Small intestine (tissue), 7 donors: Measurements from ENCODE around the gene SH3RF3. TPM values are rescaled to one million over a fixed set of nuclear protein-coding genes. Genes with fewer than 3 reads are reported as not detected.
A peak's percentile ranks its signal among the peaks of the same experiment; 100 is the strongest.
"Not testable (repeated sequence)": the region's sequence is repeated elsewhere in the genome, so short reads cannot be mapped to it uniquely, and the experiment has no call there.

Source experiments
- DNase-seq, 2 donors: peaks; one replicate each; pipeline versions ENCODE4 v3.0.0 to v3.0.0-alpha.2; 2013
- FAIRE-seq: peaks from 2 replicates; lab custom pipeline; 2012; peaks lifted over from hg19 to GRCh38; lab: Jason Lieb, UNC
- H3K27ac ChIP-seq, 3 donors: one replicate each; pipeline ENCODE4 v1.5.1; 2013; ENCODE audit warnings: low read length in 2 of 3, mild to moderate bottlenecking in 2 of 3, control low read depth in 1 of 3, inconsistent platforms in 1 of 3, low read depth in 1 of 3, moderate library complexity in 1 of 3
- H3K27me3 ChIP-seq, 3 donors: one replicate each; pipeline ENCODE4 v1.6.1; 2013; ENCODE audit warnings: low read length in 3 of 3, inconsistent platforms in 1 of 3; ENCODE audit not compliant: control insufficient read depth in 3 of 3, insufficient read depth in 3 of 3
- H3K36me3 ChIP-seq, 3 donors: one replicate each; pipeline ENCODE4 v1.6.1; 2013; ENCODE audit warnings: low read length in 3 of 3, inconsistent platforms in 1 of 3, low read depth in 1 of 3, mild to moderate bottlenecking in 1 of 3, moderate library complexity in 1 of 3; ENCODE audit not compliant: control insufficient read depth in 3 of 3, insufficient read depth in 2 of 3
- H3K4me1 ChIP-seq, 3 donors: one replicate each; pipeline ENCODE4 v1.6.1; 2013; ENCODE audit warnings: low read length in 2 of 3, inconsistent platforms in 1 of 3, low read depth in 1 of 3, mild to moderate bottlenecking in 1 of 3, moderate library complexity in 1 of 3; ENCODE audit not compliant: control insufficient read depth in 3 of 3, insufficient read depth in 2 of 3
- H3K4me3 ChIP-seq, 3 donors: one replicate each; pipeline ENCODE4 v1.5.1; 2013; ENCODE audit warnings: low read length in 3 of 3, control low read depth in 1 of 3, inconsistent platforms in 1 of 3, low read depth in 1 of 3, mild to moderate bottlenecking in 1 of 3, moderate library complexity in 1 of 3
- H3K9me3 ChIP-seq, 2 donors: one replicate each; pipeline ENCODE4 v1.6.1; 2013; ENCODE audit warnings: low read depth in 1 of 2, low read length in 1 of 2; ENCODE audit not compliant: control insufficient read depth in 2 of 2, insufficient read depth in 1 of 2
- WGBS, 3 donors: extraction: QIAGEN DNeasy Blood & Tissue Kit; methylation state at CpG; one replicate each; pipeline ENCODE4 v1.1.7; 2013; 5-methylcytosine and 5-hydroxymethylcytosine counted together
- polyA plus RNA-seq, 4 donors: library from polyadenylated mRNA; stranded (reverse) in 3 of 4; unstranded in 1 of 4; fragments of 200-250 nt in 3 of 4; fragments of 120-200 nt in 1 of 4; gene quantifications; one replicate each; pipeline versions ENCODE4 v1.2.1 to v1.2.3, GENCODE V29; 2013
- donor health status: healthy with polysubstance abuse.
- donor health status: control.
- donor health status: control.
- donor health status: Bipolar disorder and iron deficiency.
- donor health status: healthy.

Gene SH3RF3
- polyA plus RNA-seq, 4 donors: 0.22 to 3.9 (median 1.2) TPM

DNA sequence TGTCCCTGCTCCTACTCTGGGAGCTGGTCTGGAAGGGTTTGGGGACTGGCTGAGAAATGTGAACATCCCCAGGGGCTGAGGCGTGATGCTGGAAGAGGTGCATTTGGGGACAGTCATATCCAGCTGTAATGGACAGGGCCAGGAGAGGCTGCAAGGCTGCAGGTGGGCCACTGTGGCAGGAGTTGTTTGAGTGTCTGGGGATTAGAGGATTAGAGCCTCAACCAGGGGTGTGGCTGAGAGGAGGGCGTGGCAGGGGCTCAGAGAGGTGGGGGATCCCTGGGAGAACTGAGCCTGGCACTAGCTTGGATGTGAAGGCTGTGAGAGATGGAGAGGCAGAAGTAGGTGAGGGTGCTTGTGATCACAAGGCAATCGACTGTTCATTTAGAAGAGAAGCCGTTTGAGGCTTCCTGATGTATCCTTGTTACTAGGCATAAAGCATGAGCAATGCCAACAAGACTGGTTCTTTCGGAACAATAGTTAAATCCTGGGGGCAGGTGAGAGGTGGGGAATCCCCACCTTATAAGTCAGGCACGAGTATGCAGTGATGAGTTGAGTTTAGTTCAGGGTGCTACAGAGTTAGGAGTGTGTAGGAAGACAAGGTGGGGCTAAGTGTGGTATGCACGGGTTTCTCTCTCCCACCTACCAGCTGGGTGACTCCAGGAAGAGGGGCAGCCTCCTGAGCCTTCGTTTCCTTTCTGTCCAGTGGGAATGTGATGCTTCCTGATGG lies 31.9 kb downstream of the SH3RF3 start:
- WGBS, 3 donors: 54 to 77% (median 60%) methylated on average over 8 of the region's 8 CpGs
- no peak for DNase-seq
- Histone ChIP-seq H3K27ac (no peak overlapping the region), H3K4me1 (no peaks in the 10 kb centered on the region), H3K9me3 (no peaks in the 10 kb centered on the region), H3K36me3 (no peaks in the 10 kb centered on the region), H3K4me3 (no peak overlapping the region), H3K27me3 (no peaks in the 10 kb centered on the region)
- FAIRE-seq: no peak

DNA sequence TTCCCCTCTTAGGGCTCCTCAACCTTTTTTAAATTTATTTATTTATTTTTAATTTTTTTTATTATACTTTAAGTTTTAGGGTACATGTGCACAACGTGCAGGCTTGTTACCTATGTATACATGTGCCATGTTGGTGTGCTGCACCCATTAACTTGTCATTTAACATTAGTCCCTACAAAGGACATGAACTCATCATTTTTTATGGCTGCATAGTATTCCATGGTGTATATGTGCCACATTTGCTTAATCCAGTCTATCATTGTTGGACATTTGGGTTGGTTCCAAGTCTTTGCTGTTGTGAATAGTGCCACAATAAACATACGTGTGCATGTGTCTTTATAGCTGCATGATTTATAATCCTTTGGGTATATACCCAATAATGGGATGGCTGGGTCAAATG lies 33.4 kb downstream of the SH3RF3 start:
- FAIRE-seq, H3K4me3 ChIP-seq, H3K9me3 ChIP-seq, H3K4me1 ChIP-seq, DNase-seq, H3K27me3 ChIP-seq, H3K27ac ChIP-seq, H3K36me3 ChIP-seq: not testable (repeated sequence)
- WGBS, 3 donors: 66 to 84% (median 81%) methylated on average over 2 of the region's 2 CpGs

DNA sequence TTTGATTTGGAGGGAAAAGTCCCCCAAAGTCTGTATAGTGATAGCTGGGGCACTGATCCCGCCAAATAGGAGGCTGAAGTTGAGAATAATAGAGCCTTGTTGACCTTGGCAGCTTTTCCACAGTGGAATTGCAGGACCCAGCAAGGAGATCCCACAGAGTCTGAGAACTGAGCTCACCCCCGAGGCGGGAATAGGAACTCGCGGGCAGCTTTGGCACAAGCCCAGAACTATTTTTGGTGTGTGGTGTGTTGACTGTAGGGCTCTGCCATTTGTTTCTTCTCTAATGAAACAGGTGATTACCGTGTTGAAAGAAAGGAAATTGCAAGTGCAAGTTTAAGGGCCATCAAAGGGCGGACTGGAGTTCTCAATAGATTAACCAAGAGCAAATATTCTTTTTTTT lies 34.0 kb downstream of the SH3RF3 start:
- 65 to 78% (median 72%) methylated on average over 7 of the region's 7 CpGs for WGBS, 3 donors
- no peaks in the 10 kb centered on the region for H3K36me3 ChIP-seq
- H3K9me3 ChIP-seq: no peaks in the 10 kb centered on the region
- H3K27me3 ChIP-seq: no peaks in the 10 kb centered on the region
- H3K27ac ChIP-seq: no peak overlapping the region
- FAIRE-seq (no peak), DNase-seq (no peak)
- no peak overlapping the region for H3K4me3 ChIP-seq
- no peaks in the 10 kb centered on the region for H3K4me1 ChIP-seq

DNA sequence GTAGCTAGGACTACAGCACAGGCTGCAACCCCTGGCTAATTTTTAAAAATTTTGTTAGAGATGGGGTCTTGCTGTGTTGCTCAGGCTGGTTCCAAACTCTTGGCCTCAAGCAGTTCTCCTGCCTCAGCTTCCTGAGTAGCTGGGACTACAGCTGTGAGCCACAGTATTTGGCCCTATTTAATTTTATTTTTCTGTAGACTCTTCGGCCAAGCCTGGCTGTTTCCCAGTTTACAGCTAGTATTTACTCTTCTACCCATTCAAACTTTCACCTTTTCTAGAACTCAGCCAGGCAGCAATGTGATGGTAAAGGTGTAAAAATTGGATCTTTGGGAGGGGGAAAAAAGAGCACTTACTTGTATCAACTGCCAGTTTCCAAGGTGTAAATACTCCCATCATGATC lies 35.3 kb downstream of the SH3RF3 start:
- no peaks in the 10 kb centered on the region for H3K36me3 ChIP-seq
- H3K4me1 ChIP-seq: no peaks in the 10 kb centered on the region
- peak overlapping the region in 1 of 3 donors; percentile 35 for H3K27ac ChIP-seq
- H3K4me3 ChIP-seq: no peak overlapping the region
- no peaks in the 10 kb centered on the region for H3K9me3 ChIP-seq
- peaks cover 0 to 4% (median 0%) of the 10 kb centered on the region in 3 donors for H3K27me3 ChIP-seq
- 52 to 70% (median 65%) methylated on average over 1 of the region's 1 CpG for WGBS, 3 donors
- FAIRE-seq (no peak), DNase-seq (no peak)

DNA sequence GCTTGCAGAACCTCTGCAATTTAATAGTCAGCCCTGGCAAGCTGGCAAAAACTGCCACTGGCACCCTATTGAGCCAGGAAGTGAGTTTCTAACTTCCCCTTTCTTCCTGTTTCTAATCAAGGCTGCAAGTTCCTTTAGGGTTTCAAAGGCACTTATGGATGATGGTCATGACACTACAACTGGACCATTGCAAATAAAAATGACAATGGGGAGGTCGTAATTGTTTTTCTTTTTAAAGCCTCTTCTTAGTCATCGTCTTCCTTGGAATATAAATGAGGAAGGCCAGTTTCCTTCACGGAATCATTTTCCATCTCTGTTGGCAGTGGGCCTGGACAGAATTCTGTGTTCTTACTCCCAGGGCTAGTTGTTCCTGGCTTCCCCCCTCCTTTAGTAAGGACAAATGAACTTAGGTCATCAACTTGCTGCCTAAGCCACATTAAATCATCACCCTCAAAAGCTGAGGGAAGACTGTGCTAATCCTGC lies 35.8 kb downstream of the SH3RF3 start:
- WGBS, 3 donors: 53 to 79% (median 66%) methylated on average over 3 of the region's 3 CpGs
- no peak for FAIRE-seq

DNA sequence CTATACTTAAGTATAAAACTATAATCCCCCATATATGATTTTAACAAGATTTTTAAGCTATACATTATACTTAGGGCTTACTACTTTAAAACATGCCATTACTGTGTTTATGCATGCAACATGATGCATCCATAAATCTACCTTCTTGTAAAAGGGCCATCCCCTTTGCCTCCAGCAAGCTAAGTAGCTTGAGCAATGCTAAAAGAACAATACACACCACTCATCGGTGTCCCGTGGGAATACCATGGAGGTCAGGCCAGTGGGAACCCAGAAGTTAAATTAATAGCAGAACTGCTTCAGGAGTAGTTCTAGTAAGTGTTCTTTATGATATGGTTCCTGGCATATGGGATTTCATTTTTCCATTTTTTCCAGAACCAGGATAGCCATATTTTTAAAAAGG lies 37.8 kb downstream of the SH3RF3 start:
- Histone ChIP-seq H3K9me3 (no peaks in the 10 kb centered on the region), H3K36me3 (no peaks in the 10 kb centered on the region), H3K27me3 (peaks cover 0 to 10% (median 0%) of the 10 kb centered on the region in 3 donors), H3K27ac (no peak overlapping the region), H3K4me3 (no peak overlapping the region), H3K4me1 (no peaks in the 10 kb centered on the region)
- no peak for DNase-seq
- 78 to 83% (median 79%) methylated on average over 2 of the region's 2 CpGs for WGBS, 3 donors
- FAIRE-seq: no peak

More for the DNA sequence above, 35.8 kb downstream of the SH3RF3 start:
- Histone ChIP-seq H3K4me3 (no peak overlapping the region), H3K27me3 (peaks cover 0 to 4% (median 0%) of the 10 kb centered on the region in 3 donors), H3K9me3 (no peaks in the 10 kb centered on the region), H3K36me3 (no peaks in the 10 kb centered on the region), H3K27ac (peak overlapping the region in 1 of 3 donors; percentile 1), H3K4me1 (no peaks in the 10 kb centered on the region)
- no peak for DNase-seq

DNA sequence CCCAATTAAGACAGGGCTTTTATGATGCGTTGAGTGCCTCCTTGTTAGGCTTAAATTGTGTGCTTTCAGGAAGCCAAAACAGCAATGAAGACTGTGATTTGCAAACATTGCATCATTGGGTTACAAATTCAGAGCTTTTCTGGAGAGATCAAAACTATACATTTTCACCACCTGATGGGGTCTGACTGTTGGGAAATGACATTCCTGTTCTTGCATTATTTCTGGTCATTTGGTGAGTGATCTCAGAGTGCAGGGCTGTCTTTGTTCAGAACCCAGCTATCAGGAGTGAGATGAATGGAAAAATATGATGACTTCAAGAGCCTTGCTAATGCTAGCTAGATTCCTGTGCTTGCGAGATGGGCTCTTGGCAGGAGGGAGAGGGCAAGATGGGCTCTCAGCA lies 39.1 kb downstream of the SH3RF3 start:
- 78 to 87% (median 83%) methylated on average over 2 of the region's 2 CpGs for WGBS, 3 donors
- no peak for FAIRE-seq

DNA sequence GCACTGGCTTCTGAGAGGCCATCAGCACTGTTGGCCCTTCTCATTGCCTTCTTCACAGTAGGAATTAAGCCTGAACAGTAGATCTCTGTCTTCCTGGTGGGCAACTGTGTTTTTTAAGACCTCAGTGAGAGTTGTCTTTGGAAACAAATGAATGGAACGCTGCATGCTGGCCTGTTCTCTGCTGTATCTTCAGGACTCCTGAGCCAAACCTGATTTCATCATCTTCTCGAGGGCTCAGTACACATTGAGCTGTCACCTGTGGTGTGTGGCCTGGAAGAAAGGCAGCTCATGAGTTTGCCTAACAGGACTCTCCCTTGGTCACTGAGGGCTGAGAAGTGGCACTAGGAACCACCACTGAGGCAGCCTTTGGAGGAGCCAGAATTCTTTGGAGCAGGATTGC lies 39.7 kb downstream of the SH3RF3 start:
- DNase-seq (no peak), FAIRE-seq (no peak)
- Histone ChIP-seq H3K36me3 (no peaks in the 10 kb centered on the region), H3K9me3 (no peaks in the 10 kb centered on the region), H3K27me3 (peaks cover 0 to 13% (median 0%) of the 10 kb centered on the region in 3 donors), H3K4me3 (no peak overlapping the region), H3K27ac (peak overlapping the region in 1 of 3 donors; percentile 27), H3K4me1 (no peaks in the 10 kb centered on the region)
- 71 to 84% (median 73%) methylated on average over 2 of the region's 2 CpGs for WGBS, 3 donors

More for the DNA sequence above, 39.1 kb downstream of the SH3RF3 start:
- no peak overlapping the region for H3K4me3 ChIP-seq
- no peak for DNase-seq
- no peak overlapping the region for H3K27ac ChIP-seq
- peaks cover 0 to 10% (median 0%) of the 10 kb centered on the region in 3 donors for H3K27me3 ChIP-seq
- no peaks in the 10 kb centered on the region for H3K36me3 ChIP-seq
- no peaks in the 10 kb centered on the region for H3K9me3 ChIP-seq
- no peaks in the 10 kb centered on the region for H3K4me1 ChIP-seq
